ENCODE data around the gene TSHR.

DNA sequence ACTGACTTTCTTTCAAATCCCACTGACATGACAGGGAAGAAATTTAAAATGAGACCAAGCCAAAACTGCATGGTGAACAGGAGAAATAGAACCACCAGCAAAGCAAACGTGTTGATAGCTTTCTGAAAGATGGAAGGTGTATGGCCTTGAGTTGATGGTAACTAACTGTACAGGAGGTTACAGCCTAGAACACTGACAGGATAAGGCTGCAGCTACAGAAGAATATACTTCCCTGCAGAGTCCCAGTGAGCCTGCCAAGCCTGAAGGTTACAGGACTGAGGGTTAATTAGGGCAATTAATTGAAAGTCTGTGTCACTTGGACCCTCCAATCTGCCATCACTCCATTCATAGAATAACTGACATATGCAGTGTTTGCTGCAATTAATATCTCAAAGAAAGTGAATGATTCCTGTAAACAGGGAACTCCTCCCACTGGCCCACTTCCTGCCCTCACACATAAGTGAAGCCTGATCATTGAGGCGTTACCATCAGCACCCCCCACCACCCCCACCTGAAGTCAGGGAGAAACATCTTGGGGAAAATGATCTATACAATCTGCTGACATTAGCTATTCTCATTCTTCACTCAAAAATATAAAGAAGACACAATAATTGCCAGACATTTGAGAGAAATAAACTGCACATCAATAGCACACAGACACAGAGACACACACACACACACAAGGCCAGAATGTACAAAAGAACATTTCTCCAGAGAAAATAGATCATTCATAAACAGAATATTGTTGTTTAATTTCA is 191.9 kb downstream of the TSHR start:
- TF ChIP-seq, protein P1, sequence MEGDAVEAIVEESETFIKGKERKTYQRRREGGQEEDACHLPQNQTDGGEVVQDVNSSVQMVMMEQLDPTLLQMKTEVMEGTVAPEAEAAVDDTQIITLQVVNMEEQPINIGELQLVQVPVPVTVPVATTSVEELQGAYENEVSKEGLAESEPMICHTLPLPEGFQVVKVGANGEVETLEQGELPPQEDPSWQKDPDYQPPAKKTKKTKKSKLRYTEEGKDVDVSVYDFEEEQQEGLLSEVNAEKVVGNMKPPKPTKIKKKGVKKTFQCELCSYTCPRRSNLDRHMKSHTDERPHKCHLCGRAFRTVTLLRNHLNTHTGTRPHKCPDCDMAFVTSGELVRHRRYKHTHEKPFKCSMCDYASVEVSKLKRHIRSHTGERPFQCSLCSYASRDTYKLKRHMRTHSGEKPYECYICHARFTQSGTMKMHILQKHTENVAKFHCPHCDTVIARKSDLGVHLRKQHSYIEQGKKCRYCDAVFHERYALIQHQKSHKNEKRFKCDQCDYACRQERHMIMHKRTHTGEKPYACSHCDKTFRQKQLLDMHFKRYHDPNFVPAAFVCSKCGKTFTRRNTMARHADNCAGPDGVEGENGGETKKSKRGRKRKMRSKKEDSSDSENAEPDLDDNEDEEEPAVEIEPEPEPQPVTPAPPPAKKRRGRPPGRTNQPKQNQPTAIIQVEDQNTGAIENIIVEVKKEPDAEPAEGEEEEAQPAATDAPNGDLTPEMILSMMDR (CRISPR knock-in tag; IDR thresholded peaks at IDR 0.05) = no peak
- TF ChIP-seq POLR2G (IDR thresholded peaks at IDR 0.05; ENCODE audit: low read depth, low read length) (no peak), EZH2 (conservative IDR thresholded peaks at IDR 0.05; ENCODE audit: low read depth, low read length) (no peak), NFYB (CRISPR knock-in tag; IDR thresholded peaks at IDR 0.05) (no peak)

All from HepG2 (cell line).